IMR-90 (cell line): Measurements from ENCODE around the gene KLC4. TPM values are rescaled to one million over a fixed set of nuclear protein-coding genes. Genes with fewer than 3 reads are reported as not detected.

ENCODE experiments used
- ATAC-seq: fragments of 200-7000 bp; cut with Tn5 transposase; 2 replicates; pipeline ENCODE4 v1.9.1; 2020; ENCODE audit warnings: low read depth, mild to moderate bottlenecking, moderate library complexity
- BruUV-seq: library from RNA; stranded (reverse); fragments of 400-500 nt; replicated peaks from 2 replicates; lab custom pipeline; 2021; lab: Mats Ljungman, UMichigan
- CTCF ChIA-PET: fragments of 300-600 bp; formaldehyde crosslinking; extraction: SDS; loops from one replicate; lab custom pipeline; 2021; ENCODE audit warnings: antibody characterized with exemption; lab: Yijun Ruan, JAX
- POLR2A ChIA-PET: fragments of 300-600 bp; sonication (Branson Sonifier 250); formaldehyde crosslinking; loops from one replicate; lab custom pipeline; 2022; ENCODE audit warnings: antibody characterized with exemption; ENCODE audit not compliant: unreplicated experiment; lab: Charles Lee
- DNase-seq: peaks from one replicate; pipeline ENCODE4 v3.0.0; 2013
- H2AFZ ChIP-seq: replicated peaks from 2 replicates; pipeline ENCODE3; 2013; ENCODE audit warnings: low read length, mild to moderate bottlenecking; ENCODE audit not compliant: poor library complexity
- H2AK5ac ChIP-seq: 2 replicates; pipeline ENCODE4 v1.6.1; 2013; ENCODE audit warnings: low read depth, low read length, inconsistent platforms
- H2AK9ac ChIP-seq: replicated peaks from 2 replicates; pipeline ENCODE3; 2013; ENCODE audit warnings: mild to moderate bottlenecking, low read depth, low read length, moderate library complexity; ENCODE audit not compliant: poor library complexity
- H2BK120ac ChIP-seq: 2 replicates; pipeline ENCODE4 v1.6.1; 2013; ENCODE audit warnings: low read depth, low read length, inconsistent platforms
- H2BK15ac ChIP-seq: 3 replicates; pipeline ENCODE4 v1.6.1; 2013; ENCODE audit warnings: low read depth, low read length, inconsistent platforms
- H2BK20ac ChIP-seq: 2 replicates; pipeline ENCODE4 v1.6.1; 2013; ENCODE audit warnings: low read depth, mild to moderate bottlenecking, inconsistent platforms, low read length, moderate library complexity
- H2BK5ac ChIP-seq: 2 replicates; pipeline ENCODE4 v1.6.1; 2013; ENCODE audit warnings: mild to moderate bottlenecking, low read depth, low read length, inconsistent platforms; ENCODE audit not compliant: poor library complexity, severe bottlenecking
- H3K14ac ChIP-seq: replicated peaks from 2 replicates; pipeline ENCODE4 v1.6.1; 2013; ENCODE audit warnings: low read depth, low read length, inconsistent platforms
- H3K18ac ChIP-seq: 2 replicates; pipeline ENCODE4 v1.6.1; 2013; ENCODE audit warnings: low read depth, low read length, control low read depth
- H3K23ac ChIP-seq: 2 replicates; pipeline ENCODE4 v1.6.1; 2013; ENCODE audit warnings: low read depth, low read length, inconsistent platforms
- H3K27ac ChIP-seq: 2 replicates; pipeline ENCODE4 v1.5.1; 2013; ENCODE audit warnings: mild to moderate bottlenecking, control low read depth, low read length; ENCODE audit not compliant: insufficient read depth
- H3K27me3 ChIP-seq: 2 replicates; pipeline ENCODE4 v1.6.1; 2013; ENCODE audit warnings: low read length; ENCODE audit not compliant: control insufficient read depth, insufficient read depth
- H3K36me3 ChIP-seq: 2 replicates; pipeline ENCODE4 v1.6.1; 2013; ENCODE audit warnings: low read length, mixed read lengths; ENCODE audit not compliant: control insufficient read depth, insufficient read depth
- H3K4ac ChIP-seq: 2 replicates; pipeline ENCODE4 v1.6.1; 2013; ENCODE audit warnings: low read depth, low read length, inconsistent platforms
- H3K4me1 ChIP-seq: 2 replicates; pipeline ENCODE4 v1.6.1; 2013; ENCODE audit warnings: low read length, mixed read lengths; ENCODE audit not compliant: control insufficient read depth, insufficient read depth
- H3K4me2 ChIP-seq: 2 replicates; pipeline ENCODE4 v1.6.1; 2013; ENCODE audit warnings: low read depth, mild to moderate bottlenecking, control low read depth, low read length, moderate library complexity
- H3K4me3 ChIP-seq: 2 replicates; pipeline ENCODE4 v1.5.1; 2013; ENCODE audit warnings: low read depth, mild to moderate bottlenecking, control low read depth, low read length, moderate library complexity; ENCODE audit not compliant: insufficient read depth
- H3K56ac ChIP-seq: 2 replicates; pipeline ENCODE4 v1.6.1; 2013; ENCODE audit warnings: low read length, inconsistent platforms; ENCODE audit not compliant: insufficient read depth; ENCODE audit errors: extremely low read depth
- H3K79me1 ChIP-seq, 2 experiments: 2 replicates each; pipeline ENCODE4 v1.6.1; 2013; ENCODE audit warnings: low read length in 2 of 2, inconsistent platforms in 1 of 2, low read depth in 1 of 2
- H3K9ac ChIP-seq: 2 replicates; pipeline ENCODE4 v1.6.1; 2013; ENCODE audit warnings: low read depth, low read length, control low read depth
- H3K9me1 ChIP-seq: 2 replicates; pipeline ENCODE4 v1.6.1; 2013; ENCODE audit warnings: low read length, inconsistent platforms; ENCODE audit not compliant: insufficient read depth
- H3K9me3 ChIP-seq: 2 replicates; pipeline ENCODE4 v1.6.1; 2013; ENCODE audit warnings: low read length; ENCODE audit not compliant: control insufficient read depth, insufficient read depth
- H4K20me1 ChIP-seq: 2 replicates; pipeline ENCODE4 v1.6.1; 2013; ENCODE audit warnings: low read length, inconsistent platforms; ENCODE audit not compliant: insufficient read depth
- H4K5ac ChIP-seq: 2 replicates; pipeline ENCODE4 v1.6.1; 2013; ENCODE audit warnings: mild to moderate bottlenecking, low read depth, low read length, control low read depth
- H4K8ac ChIP-seq, 2 experiments: 2 replicates each; pipeline ENCODE4 v1.6.1; 2013; ENCODE audit warnings: low read depth in 2 of 2, low read length in 2 of 2, control low read depth in 1 of 2, inconsistent platforms in 1 of 2
- H4K91ac ChIP-seq: 2 replicates; pipeline ENCODE4 v1.6.1; 2013; ENCODE audit warnings: low read depth, low read length, inconsistent platforms; ENCODE audit not compliant: insufficient read depth
- RAD21 ChIP-seq: IDR thresholded peaks from 2 replicates; pipeline ENCODE4 v1.6.1; 2012; ENCODE audit warnings: low read length, improper control_type of control experiment
- WGBS, 2 experiments: methylation state at CpG; one replicate each; pipeline versions ENCODE4 v1.1.5 to v1.1.7; 2013; ENCODE audit warnings: missing lambda C conversion rate in 2 of 2; ENCODE audit not compliant: insufficient read length in 1 of 2; ENCODE audit errors: extremely low coverage in 2 of 2; 5-methylcytosine and 5-hydroxymethylcytosine counted together
- dilution Hi-C: fragments of 300-500 bp; cut with HindIII; formaldehyde crosslinking; loops from one replicate; pipeline ENCODE4 v1.14.3; 2018; ENCODE audit warnings: low sequenced_read_pairs; ENCODE audit not compliant: unreplicated experiment
- in situ Hi-C: fragments of 300-500 bp; cut with MboI; formaldehyde crosslinking; loops from 3 replicates; pipeline ENCODE4 v1.14.3; 2019; ENCODE audit warnings: low sequenced_read_pairs, inconsistent platforms, mixed read lengths
- intact Hi-C: fragments of 100-400 bp; cut with micrococcal nuclease; formaldehyde crosslinking; loops from 2 replicates; pipeline ENCODE4 v1.10.0; 2022
- polyA plus RNA-seq, 3 experiments: library from polyadenylated mRNA; depleted of rRNA; stranded (reverse); fragments of >200 nt; gene quantifications; 2 replicates each; pipeline ENCODE4 v1.2.3, GENCODE V29; 2012; ENCODE audit warnings: low replicate concordance in 1 of 3
- total RNA-seq: library from RNA; depleted of rRNA; stranded (reverse); fragments of >200 nt; gene quantifications from 2 replicates; pipeline ENCODE4 v1.2.3, GENCODE V29; 2012

Gene KLC4
- total and polyA plus RNA-seq, 2 of the 4 experiments (the other 2 are of a cell fraction), result 10.9 to 13.0 TPM

DNA sequence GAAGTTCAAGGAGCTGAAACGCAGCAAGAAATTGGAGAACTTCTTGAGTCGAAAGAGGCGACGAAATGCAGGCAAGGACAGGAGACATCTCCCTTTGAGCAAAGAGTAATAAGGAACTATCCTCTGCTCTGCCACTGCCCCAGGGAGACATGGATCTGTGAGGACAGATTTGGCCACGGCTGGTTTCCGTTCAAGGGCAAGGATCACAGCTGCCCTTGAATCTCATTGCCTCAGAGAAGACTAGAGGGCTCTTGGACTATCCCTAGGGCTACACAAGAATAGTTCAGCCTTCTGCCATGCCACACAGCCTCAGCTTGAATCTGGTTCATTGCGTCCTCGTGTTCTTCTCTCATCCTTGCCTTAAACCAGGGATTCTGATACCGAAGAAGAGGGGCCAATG is 30.3 kb upstream of the KLC4 start:
- ChIA-PET CTCF (interaction anchor here (1.0 kb wide), 1 partner anchor 128 kb away, joined by 3 read pairs; no protein-coding TSS in a partner anchor), POLR2A (no interaction called here)

More for the DNA sequence above, 30.3 kb upstream of the KLC4 start:
- H3K4me3 ChIP-seq, result no peak overlapping the region
- no peak overlapping the region for H3K56ac ChIP-seq
- no peak overlapping the region for H3K4me2 ChIP-seq
- peaks cover 25 to 27% of the 10 kb centered on the region in 2 experiments for H3K79me1 ChIP-seq
- no peak for DNase-seq
- H2BK20ac ChIP-seq, result no peak overlapping the region
- intact Hi-C loops (no loop called here), in situ Hi-C loops (no loop called here), dilution Hi-C loops (no loop called here)
- no peak overlapping the region for H4K5ac ChIP-seq
- H2BK15ac ChIP-seq, result no peak overlapping the region
- no peak overlapping the region for H2BK5ac ChIP-seq
- H3K9me1 ChIP-seq, result 0 out of 2 replicates have a peak, but pooled peaks cover 2% of the 10 kb centered on the region
- no peak for ATAC-seq
- H3K18ac ChIP-seq, result no peak overlapping the region
- BruUV-seq, result TSS peak; percentile 33
- no peak overlapping the region for H2AFZ ChIP-seq
- H3K27ac ChIP-seq, result no peak overlapping the region
- H4K20me1 ChIP-seq, result peaks cover 12% of the 10 kb centered on the region
- H3K9ac ChIP-seq, result no peak overlapping the region
- 96% methylated on average over 7 of the region's 9 CpGs; no CpG with 5 or more reads in 1 of the 2 experiments for WGBS, 2 experiments
- H4K8ac ChIP-seq, result no peak overlapping the region
- peaks cover 61% of the 10 kb centered on the region for H3K36me3 ChIP-seq
- no peak overlapping the region for H3K14ac ChIP-seq
- no peak overlapping the region for H3K23ac ChIP-seq
- no peaks in the 10 kb centered on the region for H3K27me3 ChIP-seq
- TF ChIP-seq RAD21, result no peak
- H2BK120ac ChIP-seq, result no peak overlapping the region
- H2AK9ac ChIP-seq, result no peak overlapping the region
- no peak overlapping the region for H2AK5ac ChIP-seq
- H4K91ac ChIP-seq, result no peak overlapping the region
- H3K9me3 ChIP-seq, result no peaks in the 10 kb centered on the region
- no peaks in the 10 kb centered on the region for H3K4me1 ChIP-seq
- no peak overlapping the region for H3K4ac ChIP-seq
